Stimulated activated CD8-positive, alpha-beta memory T cell treated with anti-CD3 and anti-CD28 coated beads, Interleukin-4, amount 100 ng/mL, for 1 hour (primary cell): Measurements from ENCODE around the gene LUC7L.

Experiments used
- DNase-seq, 2 donors: peaks; one replicate each; pipeline ENCODE4 v3.0.0-alpha.2; 2020; ENCODE audit warnings: low read depth in 2 of 2, low spot score in 1 of 2

Gene LUC7L

GRCh38 chr16:149024-149660, 80.1 kb downstream of the LUC7L start:
- no peak for DNase-seq

- DNase-seq, result no peak
These were observed 82.6 kb downstream of the LUC7L start for GRCh38 chr16:146646-147045.

GRCh38 chr16:144797-145252, 84.4 kb downstream of the LUC7L start:
- DNase-seq, result no peak

- DNase-seq, result no peak
These were observed 85.8 kb downstream of the LUC7L start for GRCh38 chr16:143456-143855.

- no peak for DNase-seq
These were observed 86.2 kb downstream of the LUC7L start for GRCh38 chr16:143047-143446.

- no peak for DNase-seq
These were observed 86.8 kb downstream of the LUC7L start for GRCh38 chr16:142405-142967.

- DNase-seq, result no peak
These were observed 88.9 kb downstream of the LUC7L start for GRCh38 chr16:140175-140857.
